Activated CD4-positive, alpha-beta T cell treated with anti-CD3 and anti-CD28 coated beads for 4 hours (primary cell): Measurements from ENCODE around the gene ITPR3.

Experiments used
- DNase-seq, 2 donors: peaks; one replicate each; pipeline ENCODE4 v3.0.0-alpha.2; 2020

The ITPR3 gene

DNA sequence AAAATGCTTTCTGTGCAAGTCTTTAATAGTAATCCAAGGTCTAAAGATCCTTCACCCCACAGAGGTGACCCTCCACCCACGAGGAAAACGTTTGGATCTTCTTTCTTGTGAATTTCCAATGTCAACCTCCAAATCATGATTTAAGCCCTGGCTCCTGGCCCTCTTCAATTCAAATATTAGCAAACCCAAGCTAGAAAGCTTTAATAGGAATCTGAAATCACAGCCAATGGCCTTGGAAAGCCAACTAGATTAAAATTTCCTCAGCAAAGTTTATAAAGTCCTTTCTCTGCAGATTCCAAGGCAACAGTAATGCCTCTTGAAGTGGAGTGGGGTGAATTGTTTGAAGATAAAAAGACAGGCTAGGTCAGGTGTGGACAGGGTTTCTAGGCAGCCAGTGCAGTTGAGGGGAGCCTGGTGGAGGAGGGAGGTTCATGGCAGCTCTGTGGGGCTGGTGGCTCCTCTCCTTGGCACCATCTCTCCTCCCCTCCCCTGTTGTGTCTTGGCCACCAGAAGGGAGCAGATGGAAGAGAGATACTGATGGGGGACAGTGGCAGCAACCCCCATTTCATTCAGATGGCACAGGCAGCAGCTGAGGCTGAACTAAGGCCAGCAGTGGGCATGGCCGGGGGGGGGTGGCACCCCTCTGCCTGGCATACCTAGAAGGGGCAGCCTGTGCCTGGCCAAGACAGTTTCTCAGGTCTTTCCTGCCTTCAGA is 102.4 kb downstream of the ITPR3 start:
- DNase-seq: no peak

DNA sequence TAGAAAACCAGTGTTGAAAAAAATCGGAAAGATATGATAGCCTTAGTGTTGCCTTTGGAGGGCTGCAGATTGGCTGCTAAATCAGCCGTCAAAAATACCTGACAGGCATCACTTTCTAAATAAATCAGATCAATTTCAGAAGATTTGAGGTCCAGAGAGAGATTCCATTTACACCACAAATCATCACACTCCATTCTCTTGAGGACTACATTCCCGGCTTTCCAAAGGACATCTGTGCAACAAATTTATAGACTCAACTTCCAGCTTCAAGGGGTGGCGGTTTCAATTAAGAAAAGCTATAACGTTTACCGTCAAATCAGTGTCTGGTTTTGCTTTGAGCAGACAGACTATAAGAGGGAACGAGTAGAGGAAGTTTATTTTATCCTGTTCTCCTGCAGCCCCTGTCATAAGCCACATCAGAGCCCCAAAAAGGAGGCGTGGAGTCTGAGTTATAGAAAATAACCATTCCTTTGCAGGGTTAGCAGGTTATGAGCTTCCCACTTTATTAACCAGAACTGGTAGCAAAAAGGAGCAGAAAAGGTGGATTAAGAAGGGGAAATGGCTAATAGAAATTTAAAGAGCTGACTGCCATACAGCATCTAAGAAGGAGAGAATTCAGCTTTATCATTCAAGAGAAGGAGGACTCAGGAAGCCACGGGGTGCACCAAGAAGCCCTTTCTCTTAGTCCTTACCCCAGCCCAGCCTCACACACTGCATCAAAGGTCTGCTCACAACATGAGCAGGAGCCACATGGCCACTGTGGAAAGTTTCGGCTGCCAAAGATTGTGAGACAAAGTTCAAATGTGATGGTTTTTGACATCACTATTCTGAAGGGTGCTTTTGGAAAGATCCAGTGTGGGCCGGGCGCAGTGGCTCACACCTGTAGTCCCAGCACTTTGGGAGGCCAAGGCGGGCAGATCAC is 103.2 kb downstream of the ITPR3 start:
- DNase-seq: no peak

DNA sequence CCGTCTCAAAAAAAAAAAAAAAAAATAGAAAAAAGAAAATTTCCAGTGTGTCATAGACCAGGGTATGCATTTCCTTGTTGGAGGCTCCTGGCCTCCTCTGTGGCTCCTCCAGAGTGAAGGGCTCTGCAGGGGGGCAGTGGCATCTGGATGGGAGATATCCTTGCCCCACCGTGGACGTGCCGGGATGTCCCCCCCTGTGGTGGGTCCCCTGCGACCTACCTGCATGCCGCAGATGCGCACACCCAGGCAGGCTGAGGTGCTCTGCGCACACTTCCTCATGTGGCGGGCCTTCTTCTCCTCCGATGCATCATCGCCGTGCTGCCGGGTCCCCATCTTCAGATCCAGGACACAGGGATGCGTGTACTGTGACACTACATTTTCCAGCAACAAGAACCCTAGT is 104.1 kb downstream of the ITPR3 start:
- no peak for DNase-seq

DNA sequence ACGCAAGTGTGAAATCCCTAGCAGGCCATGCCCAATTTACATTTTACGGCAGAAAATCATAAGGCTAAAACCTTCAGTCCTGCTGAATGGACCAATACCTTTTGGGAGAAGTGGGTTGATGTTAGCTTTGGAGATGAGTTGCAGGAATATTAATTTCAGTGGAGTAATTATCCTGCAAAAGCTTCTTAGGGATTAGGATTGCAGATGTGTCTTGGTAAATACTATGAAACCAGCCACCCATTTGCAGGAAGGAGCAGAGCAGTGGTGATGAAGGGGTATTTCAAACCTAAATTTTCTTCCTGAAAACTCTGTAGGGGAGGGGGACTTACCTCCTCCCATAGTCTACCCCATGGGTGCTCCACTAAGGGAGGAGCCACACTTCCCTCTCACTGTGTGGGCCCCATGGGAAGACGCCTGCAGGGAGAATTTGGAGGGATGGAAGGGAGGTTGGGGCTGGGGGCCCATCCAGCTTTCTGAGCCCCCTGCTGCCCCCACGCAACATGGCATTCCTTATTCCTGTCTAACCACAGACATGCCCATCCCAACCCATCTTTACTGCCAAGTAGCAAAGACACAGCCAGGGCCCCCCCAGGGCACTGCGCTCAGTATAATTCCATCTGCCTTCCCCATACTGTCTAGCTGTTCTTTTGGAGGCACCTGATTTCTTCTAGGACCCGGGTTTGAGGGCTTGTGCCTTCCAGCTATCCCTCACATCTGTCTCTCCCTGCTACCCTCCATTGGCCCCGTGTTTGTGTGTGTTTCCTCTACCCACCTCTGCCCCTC is 105.0 kb downstream of the ITPR3 start:
- DNase-seq: no peak

DNA sequence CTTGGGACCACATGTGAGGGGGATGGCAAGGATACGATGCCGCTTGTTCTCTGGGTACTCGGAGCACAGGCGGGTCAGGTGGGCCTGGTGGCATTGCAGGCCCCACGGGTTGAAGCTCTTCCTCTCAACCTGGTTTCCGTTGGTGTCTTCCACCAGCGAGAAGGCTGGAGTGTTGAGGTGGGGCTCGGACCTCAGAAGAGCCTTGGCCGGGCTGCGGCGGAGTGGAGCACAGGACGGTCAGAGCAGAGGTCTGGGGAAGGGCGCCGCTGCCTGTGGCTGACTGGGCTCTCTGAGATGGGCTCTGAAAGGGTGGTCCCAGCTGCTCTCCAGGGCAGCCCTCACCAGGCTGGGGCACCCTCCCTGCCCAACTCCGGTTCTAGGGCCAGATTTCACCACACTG is 105.6 kb downstream of the ITPR3 start:
- no peak for DNase-seq

DNA sequence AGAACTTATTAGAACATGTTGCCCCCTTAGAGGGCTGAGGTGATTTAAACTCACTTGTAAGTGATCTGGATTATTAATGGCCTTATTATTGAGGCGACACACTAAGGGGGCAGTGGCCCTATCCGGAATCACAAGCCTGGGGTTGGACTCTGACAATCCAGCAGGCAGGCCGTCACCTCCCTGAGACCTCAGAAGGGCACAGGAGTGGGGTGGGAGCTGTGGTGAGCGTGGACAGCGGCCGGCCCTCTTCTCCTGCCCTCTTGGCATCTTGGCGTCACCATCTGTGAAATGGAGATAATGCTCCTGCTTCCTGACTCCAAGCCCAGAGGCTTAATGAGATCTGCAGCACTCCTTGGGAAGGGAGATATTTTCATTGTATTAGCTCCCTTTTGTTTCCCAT is 106.0 kb downstream of the ITPR3 start:
- DNase-seq: no peak

DNA sequence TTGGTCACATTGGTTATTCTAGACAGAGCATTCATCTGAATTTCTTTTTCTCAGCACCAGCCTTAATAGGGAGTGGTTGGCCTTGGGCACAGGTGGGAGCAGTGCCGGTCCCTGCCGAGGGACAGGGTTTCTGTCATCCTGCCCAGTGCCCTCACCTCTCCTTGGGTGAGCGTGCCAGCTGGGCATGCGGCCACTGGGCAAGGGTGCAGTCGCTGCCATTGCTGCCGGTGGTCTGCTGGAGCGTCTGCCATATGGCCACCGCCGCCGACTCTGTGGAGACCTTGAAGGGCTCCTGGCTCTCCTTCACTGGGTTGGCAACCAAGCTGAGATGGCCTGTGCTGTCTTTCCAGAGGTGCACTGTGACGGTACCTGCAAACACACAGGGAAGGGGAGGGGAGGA is 106.8 kb downstream of the ITPR3 start:
- DNase-seq: no peak

DNA sequence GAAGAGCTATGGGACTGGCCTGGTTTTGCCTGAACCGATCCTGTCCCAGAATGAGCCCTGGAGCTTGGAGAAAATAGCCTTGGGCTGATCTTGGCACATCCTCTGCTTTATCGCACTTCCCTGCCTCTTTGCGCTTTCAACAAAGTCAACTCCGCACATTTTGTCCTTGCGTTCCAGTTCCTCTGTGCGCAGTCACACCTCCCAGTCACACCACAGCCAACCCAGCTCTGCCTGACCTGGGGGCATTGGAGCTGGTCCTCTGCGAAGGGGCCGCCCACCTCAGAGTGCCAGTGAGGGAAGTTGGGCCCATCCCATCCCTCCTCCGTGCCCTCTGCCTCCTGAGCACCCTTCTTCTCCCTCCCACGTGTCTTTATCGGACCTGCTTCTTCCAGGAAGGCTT is 107.3 kb downstream of the ITPR3 start:
- DNase-seq: no peak

DNA sequence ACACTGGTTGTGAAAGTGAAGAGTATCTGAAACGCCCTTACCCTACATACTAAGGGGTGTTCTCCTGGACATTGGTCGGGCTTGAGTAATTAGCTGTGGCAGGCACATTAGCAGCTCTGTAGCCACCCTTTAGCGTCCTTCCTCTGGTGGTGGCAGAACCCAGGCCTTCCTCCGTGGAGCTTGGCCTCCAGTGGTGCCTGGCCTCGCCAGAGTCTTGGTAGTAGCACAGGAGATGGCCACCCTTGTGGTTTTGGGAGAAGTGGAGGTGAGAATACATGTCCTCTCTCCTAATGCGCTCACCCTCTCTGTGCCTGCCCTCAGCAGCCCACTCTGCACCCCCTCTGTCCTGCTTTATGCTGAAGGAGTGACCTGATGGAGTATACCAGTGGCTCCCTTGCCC is 107.9 kb downstream of the ITPR3 start:
- no peak for DNase-seq

DNA sequence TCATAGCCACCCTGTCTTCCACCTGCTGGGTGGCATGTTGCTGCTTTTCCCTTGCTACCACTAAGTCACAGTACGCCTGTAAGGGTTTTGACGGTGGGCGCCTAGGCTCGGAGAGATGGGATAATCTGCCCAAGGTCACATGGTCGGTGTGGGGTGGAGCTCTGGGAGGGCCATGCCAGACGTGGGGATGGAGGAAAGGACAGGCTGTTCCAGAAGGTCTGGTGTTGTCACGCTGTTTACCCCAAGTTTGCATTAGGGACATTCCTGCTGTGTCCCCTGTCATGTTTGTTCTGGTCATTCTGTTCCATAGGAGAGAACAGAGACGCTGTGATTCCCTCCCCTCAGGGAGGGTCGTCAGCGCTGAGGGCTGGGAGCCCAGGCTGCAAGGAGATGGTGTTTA is 109.5 kb downstream of the ITPR3 start:
- DNase-seq: no peak

DNA sequence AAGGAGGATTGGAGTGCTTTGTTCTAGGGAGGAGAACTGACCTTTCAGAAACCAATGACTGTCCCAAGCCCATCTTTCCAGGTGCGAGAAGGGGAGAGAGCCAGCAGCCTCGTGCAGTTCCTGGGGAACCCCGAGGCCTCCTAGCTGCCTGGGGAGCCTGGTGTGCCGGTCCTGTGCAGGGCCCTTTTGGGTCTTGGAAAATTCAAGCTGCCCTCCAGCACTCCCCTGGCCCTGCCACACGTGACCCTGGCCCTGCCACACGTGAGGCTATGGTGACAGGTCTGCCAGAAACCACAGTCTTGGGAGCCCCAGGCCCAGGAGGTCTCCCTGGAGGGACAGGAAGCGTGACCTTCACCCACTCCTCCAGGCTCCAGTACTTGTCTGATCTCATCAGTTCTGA is 109.9 kb downstream of the ITPR3 start:
- DNase-seq: no peak

DNA sequence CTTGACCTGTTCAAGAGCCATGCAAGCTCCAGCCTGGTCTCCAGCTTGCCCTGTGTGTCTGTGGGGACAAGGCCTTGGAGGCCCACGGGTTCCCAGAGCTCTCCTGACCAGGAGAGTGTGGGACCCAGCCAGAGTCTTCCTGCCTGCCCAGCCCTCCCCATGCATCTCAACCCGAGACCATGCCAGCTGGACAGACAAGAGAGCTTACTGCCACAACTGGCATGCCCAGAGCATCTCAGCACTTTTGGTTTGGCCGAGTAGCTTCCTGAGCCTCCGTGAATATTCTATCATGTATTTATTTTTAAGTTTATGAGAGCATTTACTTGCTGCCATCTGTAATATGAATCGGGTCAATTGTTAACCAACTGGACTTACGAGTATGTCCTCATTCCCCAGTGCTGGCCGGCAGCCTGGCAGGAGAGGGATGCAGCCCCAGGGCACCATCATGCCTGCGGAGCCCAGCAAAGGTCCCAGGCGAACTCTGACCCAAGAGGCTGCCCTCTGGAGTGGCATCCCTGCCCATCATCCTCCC is 110.7 kb downstream of the ITPR3 start:
- DNase-seq: no peak

DNA sequence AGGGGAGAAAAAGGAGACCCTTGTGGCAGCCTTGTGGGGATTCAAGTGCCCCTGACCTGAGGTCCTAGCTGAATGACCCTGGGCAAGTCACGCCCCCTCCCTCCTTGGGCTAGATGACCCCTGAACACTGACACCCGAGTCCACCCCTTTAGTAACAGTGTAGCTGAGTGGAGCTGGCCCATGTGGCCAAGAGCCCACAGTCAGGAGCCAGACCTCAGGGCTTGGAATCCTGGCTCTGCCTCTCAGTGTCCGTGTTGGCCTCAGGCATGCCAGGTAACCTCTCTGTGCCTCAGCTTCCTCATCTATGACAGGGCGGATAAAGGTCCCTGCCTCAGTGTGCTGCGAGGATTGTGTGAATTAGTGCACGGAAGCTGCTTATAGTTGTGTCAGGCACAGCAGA is 111.3 kb downstream of the ITPR3 start:
- no peak for DNase-seq

DNA sequence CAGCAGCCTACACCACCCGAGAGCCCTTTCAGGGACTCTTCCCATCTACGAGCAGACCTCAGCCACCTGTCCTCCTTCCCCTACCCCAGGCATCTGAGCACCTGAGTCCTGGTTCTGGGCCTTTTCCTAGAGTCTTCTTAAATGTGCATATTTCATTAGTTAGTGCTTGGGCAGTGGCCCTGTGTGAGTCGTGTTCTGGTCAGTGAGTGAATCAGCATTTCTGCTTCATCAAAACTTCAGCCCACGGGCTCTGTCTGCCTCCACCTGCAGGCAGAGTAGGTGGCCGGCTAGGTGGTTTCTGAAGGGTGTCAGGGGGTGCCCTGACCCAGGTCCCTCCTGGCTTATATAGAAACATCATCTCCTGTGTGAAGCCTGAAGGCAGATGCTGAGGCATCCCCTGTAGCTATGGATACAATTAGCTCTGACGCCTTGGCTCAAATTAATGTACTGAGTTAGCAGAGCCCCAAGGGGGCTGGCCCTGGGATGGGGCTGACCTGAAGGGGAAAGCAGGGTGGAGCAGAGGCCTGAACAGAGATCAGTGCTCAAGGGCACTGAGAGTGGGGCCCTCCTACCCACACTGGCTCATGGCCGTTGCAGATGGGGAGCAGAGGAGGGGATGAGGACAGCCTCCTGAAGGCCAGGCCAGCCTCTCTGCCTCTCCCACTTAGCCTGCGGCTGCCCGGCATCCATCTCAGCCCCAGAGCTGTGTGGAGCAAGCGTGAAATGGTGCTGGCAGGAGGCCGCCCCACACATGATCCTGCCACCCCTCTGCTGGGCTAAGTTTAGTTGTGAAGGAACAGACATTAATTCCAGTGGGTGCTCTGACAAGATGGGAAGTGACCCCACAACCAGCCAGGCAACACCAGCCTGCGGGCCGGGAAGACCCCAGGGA is 111.9 kb downstream of the ITPR3 start:
- no peak for DNase-seq

DNA sequence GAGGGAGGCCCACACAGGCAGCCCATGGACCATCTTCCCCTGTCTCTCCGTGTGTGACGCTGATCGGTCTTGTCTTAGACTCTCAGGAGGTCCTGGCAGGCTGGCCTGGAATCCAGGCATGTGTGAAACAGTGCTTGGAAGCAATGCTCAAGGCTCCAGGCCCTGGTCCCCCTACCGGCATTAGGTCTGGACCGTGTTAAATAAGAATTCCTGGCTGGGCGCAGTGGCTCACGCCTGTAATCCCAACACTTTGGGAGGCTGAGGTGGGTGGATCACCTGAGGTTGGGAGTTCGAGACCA is 112.5 kb downstream of the ITPR3 start:
- DNase-seq: no peak

DNA sequence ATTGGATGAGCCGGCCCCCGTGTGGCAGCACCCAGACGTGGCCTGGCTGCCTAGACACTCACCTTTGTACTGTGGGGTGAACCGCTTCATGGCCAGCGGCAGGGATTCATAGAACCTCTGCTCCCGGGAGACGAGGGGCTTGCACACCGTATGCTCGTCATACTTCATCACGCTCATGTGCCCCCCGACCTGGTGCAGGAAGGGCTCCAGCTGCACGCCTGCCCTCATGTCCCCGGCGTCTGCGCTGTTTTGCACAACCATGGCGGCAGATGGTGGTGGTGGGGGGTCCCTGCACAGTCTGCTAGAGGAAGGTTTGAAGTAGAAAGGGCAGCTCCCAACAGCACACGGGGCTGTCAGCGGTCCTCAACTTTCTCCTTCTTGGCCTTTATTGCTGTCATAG is 114.1 kb downstream of the ITPR3 start:
- DNase-seq: no peak

DNA sequence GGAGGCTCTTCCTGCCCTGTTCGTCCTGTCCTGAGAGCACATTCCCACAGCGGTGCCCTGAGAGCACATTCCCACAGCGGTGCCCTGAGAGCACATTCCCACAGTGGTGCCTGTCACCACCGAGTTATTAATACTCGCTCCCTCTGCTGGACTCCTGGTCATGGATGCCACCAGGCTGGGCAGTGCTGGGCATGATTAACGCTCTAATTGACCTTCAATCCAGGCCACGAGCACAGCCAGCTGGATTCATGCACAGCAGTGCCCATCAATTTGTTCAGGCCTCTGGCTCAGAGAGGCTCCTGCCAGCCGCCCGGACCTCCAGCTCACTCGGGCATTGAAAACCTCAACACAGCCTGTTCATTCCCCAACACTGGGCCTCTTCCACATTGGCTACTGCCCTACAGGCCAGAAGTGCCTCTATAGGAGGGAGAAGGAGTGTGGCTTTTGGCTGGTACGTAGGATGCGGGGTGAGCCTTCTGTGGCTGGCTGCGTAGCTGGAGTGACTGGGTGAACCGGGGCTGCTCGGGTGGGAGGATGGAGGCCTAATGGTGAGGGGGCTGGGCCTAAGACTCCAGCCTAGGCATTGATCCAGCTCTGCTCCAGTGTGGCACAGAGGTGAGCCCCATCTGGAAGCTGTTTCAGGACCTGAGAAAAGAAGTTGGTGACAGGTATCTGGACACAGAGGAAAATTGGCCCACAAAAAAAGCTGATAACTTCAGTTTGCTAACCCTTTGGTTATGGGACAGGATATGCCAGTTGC is 116.3 kb downstream of the ITPR3 start:
- DNase-seq: no peak

DNA sequence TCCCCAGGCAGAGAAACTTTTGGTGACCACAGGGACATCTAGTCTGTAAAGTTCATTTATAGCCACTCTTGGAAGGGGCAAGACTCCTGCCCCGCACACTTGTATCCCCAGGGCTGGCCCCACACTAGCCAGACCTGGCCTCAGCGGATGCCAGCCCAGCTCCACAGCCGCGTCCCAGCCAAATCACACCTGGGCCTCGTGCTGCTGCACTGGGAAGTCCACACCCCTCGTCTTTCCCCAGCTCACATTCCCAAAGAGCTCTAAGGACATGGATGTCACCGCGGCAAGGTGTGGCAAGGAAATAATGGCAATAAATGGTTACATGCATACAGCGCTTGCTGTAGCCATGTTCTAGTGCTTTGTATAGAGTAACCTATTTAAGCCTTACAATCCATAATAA is 117.0 kb downstream of the ITPR3 start:
- DNase-seq: no peak

DNA sequence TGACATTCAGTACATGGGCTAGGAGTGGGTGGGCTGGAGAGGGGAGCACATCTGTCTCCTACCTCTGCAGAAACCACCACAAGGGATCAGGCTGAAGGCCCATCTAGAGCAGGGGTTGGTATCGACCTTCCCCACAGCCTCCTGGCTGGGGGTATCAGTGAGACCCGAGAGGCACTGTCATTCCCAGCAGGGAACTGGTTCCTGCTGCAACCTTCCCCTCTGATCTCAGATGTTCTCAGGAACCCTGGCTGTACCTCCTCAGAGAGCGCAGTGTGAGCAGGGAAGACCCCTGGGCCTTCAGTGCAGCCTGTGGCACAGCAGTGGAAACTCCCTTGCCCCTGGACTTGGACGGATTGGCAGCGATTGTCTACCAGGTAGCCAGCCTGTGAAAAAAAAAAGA is 117.8 kb downstream of the ITPR3 start:
- no peak for DNase-seq

DNA sequence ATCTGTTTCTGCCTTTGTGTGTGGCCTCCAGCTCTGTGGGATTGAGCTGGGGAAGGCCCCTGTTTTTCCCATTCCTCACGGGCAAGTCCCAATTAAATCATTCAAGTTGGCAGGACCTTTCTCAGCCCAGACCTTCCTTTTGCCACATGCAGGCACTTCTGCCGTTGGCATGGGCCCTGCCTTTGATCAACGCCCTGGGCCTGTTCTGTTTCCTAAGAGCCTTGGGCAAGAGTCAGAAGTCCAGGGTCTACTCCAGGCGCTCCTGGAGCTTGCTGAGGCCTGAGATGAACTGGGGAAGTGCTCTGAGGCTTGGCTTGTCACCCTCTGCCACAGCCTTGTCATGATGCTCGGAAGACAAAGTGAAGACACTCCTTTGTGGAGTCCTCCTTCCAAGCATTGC is 118.4 kb downstream of the ITPR3 start:
- DNase-seq: no peak

DNA sequence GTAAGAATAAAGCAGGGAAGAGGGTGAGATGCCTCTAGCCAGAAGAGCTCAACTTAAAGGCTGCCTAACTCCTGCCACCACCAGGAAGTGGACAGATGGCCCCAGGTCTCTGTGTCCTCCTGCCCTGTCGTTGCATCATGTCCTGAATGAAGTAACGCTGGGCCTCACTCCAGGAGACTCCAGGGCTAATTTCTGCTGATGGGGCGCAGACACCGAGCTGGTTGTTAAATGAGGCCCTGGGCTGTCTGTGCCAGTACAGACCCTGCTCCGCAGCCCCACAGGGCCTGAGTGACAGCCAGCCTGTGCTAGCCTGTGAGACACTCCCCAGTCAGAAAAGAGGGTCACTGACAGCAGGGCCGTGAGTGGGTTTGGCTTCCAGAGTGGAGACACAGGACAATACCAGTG is 119.1 kb downstream of the ITPR3 start:
- no peak for DNase-seq

DNA sequence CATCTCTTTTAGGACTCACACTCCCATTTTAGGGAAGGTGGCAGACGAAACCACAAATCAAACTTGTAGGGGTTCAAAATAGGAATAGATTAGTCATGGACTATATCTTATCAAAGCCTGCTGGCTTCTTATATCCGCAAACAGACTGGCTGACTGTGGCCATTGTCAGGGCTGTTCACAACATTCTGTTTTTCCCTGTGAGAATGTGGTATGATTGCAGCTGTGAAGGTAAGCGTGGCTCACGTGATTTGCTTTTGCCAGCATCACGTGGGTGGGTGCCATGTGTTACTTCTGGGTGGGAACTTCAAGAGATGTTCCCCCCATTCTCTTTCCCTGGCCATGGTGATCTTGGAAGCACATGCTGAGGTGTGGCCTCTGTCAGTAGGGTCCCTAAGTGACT is 119.7 kb downstream of the ITPR3 start:
- DNase-seq: no peak
